Mesendoderm (in vitro differentiated cells): ENCODE results near the gene TUBA3E.
A peak's percentile ranks its signal among the peaks of the same experiment; 100 is the strongest.
"Not testable (repeated sequence)": the region's sequence is repeated elsewhere in the genome, so short reads cannot be mapped to it uniquely, and the experiment has no call there.

Experiments
- DNase-seq: peaks from one replicate; pipeline ENCODE4 v3.0.0; 2013
- H2AK5ac ChIP-seq: 2 replicates; pipeline ENCODE4 v1.6.1; 2013; ENCODE audit warnings: low read length, inconsistent platforms
- H2BK120ac ChIP-seq: 2 replicates; pipeline ENCODE4 v1.6.1; 2013; ENCODE audit warnings: low read depth, mild to moderate bottlenecking, low read length, moderate library complexity, mixed read lengths
- H2BK15ac ChIP-seq: replicated peaks from 2 replicates; pipeline ENCODE4 v1.6.1; 2013; ENCODE audit warnings: low read depth, mild to moderate bottlenecking, moderate library complexity
- H2BK5ac ChIP-seq: 2 replicates; pipeline ENCODE4 v1.6.1; 2013; ENCODE audit warnings: low read length, inconsistent platforms
- H3K18ac ChIP-seq: 2 replicates; pipeline ENCODE4 v1.6.1; 2013; ENCODE audit warnings: mild to moderate bottlenecking, low read length, mixed read lengths
- H3K23ac ChIP-seq: one replicate; pipeline ENCODE4 v1.6.1; 2013; ENCODE audit warnings: low read length
- H3K27ac ChIP-seq: 2 replicates; pipeline ENCODE4 v1.5.1; 2013; ENCODE audit warnings: low read depth, mild to moderate bottlenecking, inconsistent platforms, low read length, moderate library complexity
- H3K27me3 ChIP-seq: 2 replicates; pipeline ENCODE4 v1.6.1; 2013; ENCODE audit warnings: low read length, control low read depth, mild to moderate bottlenecking, inconsistent platforms; ENCODE audit not compliant: insufficient read depth, poor library complexity
- H3K36me3 ChIP-seq: 2 replicates; pipeline ENCODE4 v1.6.1; 2013; ENCODE audit warnings: low read length, inconsistent platforms; ENCODE audit not compliant: control insufficient read depth, insufficient read depth
- H3K4ac ChIP-seq: one replicate; pipeline ENCODE4 v1.6.1; 2013; ENCODE audit warnings: low read depth, mild to moderate bottlenecking, low read length, moderate library complexity
- H3K4me1 ChIP-seq: 2 replicates; pipeline ENCODE4 v1.6.1; 2013; ENCODE audit warnings: low read depth, low read length, inconsistent platforms; ENCODE audit not compliant: control insufficient read depth
- H3K4me2 ChIP-seq: 2 replicates; pipeline ENCODE4 v1.6.1; 2013; ENCODE audit warnings: low read length
- H3K4me3 ChIP-seq: 2 replicates; pipeline ENCODE4 v1.5.1; 2013; ENCODE audit warnings: mild to moderate bottlenecking, low read length
- H3K56ac ChIP-seq: one replicate; pipeline ENCODE4 v1.6.1; 2013; ENCODE audit warnings: low read length
- H3K79me1 ChIP-seq: 2 replicates; pipeline ENCODE4 v1.6.1; 2013; ENCODE audit warnings: low read length, inconsistent platforms
- H3K79me2 ChIP-seq: 2 replicates; pipeline ENCODE4 v1.6.1; 2013; ENCODE audit warnings: mild to moderate bottlenecking, low read length; ENCODE audit not compliant: control insufficient read depth, insufficient read depth
- H3K9ac ChIP-seq: 2 replicates; pipeline ENCODE4 v1.6.1; 2013; ENCODE audit warnings: low read length, inconsistent platforms
- H4K5ac ChIP-seq: one replicate; pipeline ENCODE4 v1.6.1; 2013; ENCODE audit warnings: low read length
- H4K8ac ChIP-seq: one replicate; pipeline ENCODE4 v1.6.1; 2013; ENCODE audit warnings: low read depth, mild to moderate bottlenecking, control low read depth, low read length, moderate library complexity
- WGBS: extraction: QIAGEN DNeasy Blood & Tissue Kit; methylation state at CpG from one replicate; pipeline ENCODE4 v1.1.7; 2013; ENCODE audit warnings: low lambda C conversion rate, missing lambda C conversion rate; ENCODE audit not compliant: insufficient coverage; ENCODE audit errors: extremely low coverage; 5-methylcytosine and 5-hydroxymethylcytosine counted together

TUBA3E gene

GRCh38 chr2:130165293-130166016 lies 32.8 kb downstream of the TUBA3E start:
- DNase-seq: no peak
- Histone ChIP-seq H3K27ac (no peak overlapping the region), H3K18ac (no peak overlapping the region), H3K23ac (no peak overlapping the region), H3K36me3 (peaks cover 4% of the 10 kb centered on the region), H3K9ac (no peak overlapping the region), H4K8ac (no peak overlapping the region), H2AK5ac (no peak overlapping the region), H2BK15ac (no peak overlapping the region), H3K56ac (no peak overlapping the region), H3K79me1 (no peaks in the 10 kb centered on the region), H2BK120ac (no peak overlapping the region), H3K4me1 (no peaks in the 10 kb centered on the region), H3K4me3 (no peak overlapping the region), H3K79me2 (no peaks in the 10 kb centered on the region), H2BK5ac (no peak overlapping the region), H3K4me2 (no peak overlapping the region), H3K27me3 (no peaks in the 10 kb centered on the region), H4K5ac (no peak overlapping the region), H3K4ac (no peak overlapping the region)
- WGBS: no CpG with 5 or more reads among the region's 8 CpGs

DNA sequence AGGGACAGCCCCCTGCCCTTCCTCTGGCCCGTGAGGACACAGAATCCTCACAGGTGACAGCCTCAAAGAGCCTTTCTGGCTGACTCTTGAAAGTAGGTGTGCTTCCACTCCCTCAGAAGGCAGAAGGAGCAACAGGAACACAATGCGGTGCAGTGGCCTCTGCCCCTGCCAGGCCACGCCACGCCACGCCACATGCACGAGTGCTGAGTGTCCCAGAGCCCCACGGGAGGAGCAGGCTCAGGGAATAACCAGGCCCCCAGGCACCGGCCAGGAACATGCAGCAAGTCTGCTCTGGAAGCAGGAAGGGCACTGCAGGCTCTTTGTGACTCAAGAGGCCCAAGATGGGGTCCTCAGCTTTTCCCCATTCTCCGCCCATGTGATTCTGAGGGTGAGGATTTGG lies 35.3 kb downstream of the TUBA3E start:
- H3K4me1 ChIP-seq: no peaks in the 10 kb centered on the region
- no peak overlapping the region for H4K8ac ChIP-seq
- H2BK15ac ChIP-seq: no peak overlapping the region
- H2AK5ac ChIP-seq: no peak overlapping the region
- no peak overlapping the region for H2BK5ac ChIP-seq
- no peaks in the 10 kb centered on the region for H3K27me3 ChIP-seq
- no peak overlapping the region for H3K4me2 ChIP-seq
- H3K27ac ChIP-seq: no peak overlapping the region
- H2BK120ac ChIP-seq: no peak overlapping the region
- H3K23ac ChIP-seq: no peak overlapping the region
- H3K79me1 ChIP-seq: no peaks in the 10 kb centered on the region
- H3K18ac ChIP-seq: no peak overlapping the region
- H4K5ac ChIP-seq: no peak overlapping the region
- H3K4me3 ChIP-seq: no peak overlapping the region
- no peak for DNase-seq
- no peak overlapping the region for H3K9ac ChIP-seq
- H3K56ac ChIP-seq: no peak overlapping the region
- no peak overlapping the region for H3K4ac ChIP-seq
- WGBS: no CpG with 5 or more reads among the region's 9 CpGs
- no peaks in the 10 kb centered on the region for H3K79me2 ChIP-seq
- H3K36me3 ChIP-seq: peaks cover 4% of the 10 kb centered on the region

- DNase-seq, H3K9ac ChIP-seq, H2AK5ac ChIP-seq, H3K36me3 ChIP-seq, H3K4me2 ChIP-seq, H3K4me1 ChIP-seq, H3K56ac ChIP-seq, H4K8ac ChIP-seq, H3K23ac ChIP-seq, H2BK120ac ChIP-seq, H4K5ac ChIP-seq, H3K79me1 ChIP-seq, H3K18ac ChIP-seq, H3K27ac ChIP-seq, H3K27me3 ChIP-seq, H3K4ac ChIP-seq, H2BK5ac ChIP-seq, H3K4me3 ChIP-seq, H2BK15ac ChIP-seq, H3K79me2 ChIP-seq: not testable (repeated sequence)
- no CpG with 5 or more reads among the region's 7 CpGs for WGBS
Observed at GRCh38 chr2:130162486-130162885, 35.8 kb downstream of the TUBA3E start.

- H3K4me1 ChIP-seq, H3K4me2 ChIP-seq, H3K79me2 ChIP-seq, H3K9ac ChIP-seq, H2BK120ac ChIP-seq, H3K79me1 ChIP-seq, H3K27me3 ChIP-seq, H3K4ac ChIP-seq, H3K56ac ChIP-seq, H2BK5ac ChIP-seq, H4K8ac ChIP-seq, H3K18ac ChIP-seq, H2BK15ac ChIP-seq, H3K27ac ChIP-seq, H4K5ac ChIP-seq, H2AK5ac ChIP-seq, H3K36me3 ChIP-seq, H3K23ac ChIP-seq, H3K4me3 ChIP-seq: not testable (repeated sequence)
- DNase-seq: peak; percentile 64
- no CpG with 5 or more reads among the region's 25 CpGs for WGBS
Observed at GRCh38 chr2:130160838-130161705, 37.2 kb downstream of the TUBA3E start.

- no CpG with 5 or more reads among the region's 6 CpGs for WGBS
- no peak overlapping the region for H3K18ac ChIP-seq
Observed at GRCh38 chr2:130160131-130160530, 38.1 kb downstream of the TUBA3E start.

More at GRCh38 chr2:130160131-130160530, 38.1 kb downstream of the TUBA3E start:
- Histone ChIP-seq H4K5ac (no peak overlapping the region), H3K9ac (no peak overlapping the region), H2BK120ac (no peak overlapping the region), H3K79me2 (no peaks in the 10 kb centered on the region), H3K4me2 (no peak overlapping the region), H3K36me3 (no peaks in the 10 kb centered on the region), H2BK15ac (no peak overlapping the region), H3K27me3 (no peaks in the 10 kb centered on the region), H4K8ac (no peak overlapping the region), H2AK5ac (no peak overlapping the region), H3K27ac (no peak overlapping the region), H3K56ac (no peak overlapping the region), H3K4ac (no peak overlapping the region), H3K79me1 (no peaks in the 10 kb centered on the region), H3K4me1 (no peaks in the 10 kb centered on the region), H3K23ac (no peak overlapping the region), H2BK5ac (no peak overlapping the region), H3K4me3 (no peak overlapping the region)
- DNase-seq: no peak
